Panc1 (cell line): ENCODE results near the gene COPRS.

Source experiments
- CTCF ChIP-seq: fragments of 450-650 bp; IDR thresholded peaks from 2 replicates; pipeline ENCODE4 v1.5.1; 2017; ENCODE audit warnings: mild to moderate bottlenecking
- REST ChIP-seq, 2 experiments: IDR thresholded peaks; 2 replicates each; pipeline ENCODE4 v1.6.1; 2011 to 2012; ENCODE audit warnings: low read depth in 2 of 2, control low read depth in 1 of 2, low read length in 1 of 2, mild to moderate bottlenecking in 1 of 2, moderate library complexity in 1 of 2; ENCODE audit not compliant: insufficient read depth in 1 of 2

GRCh38 chr17:31832746-31833145 lies 26.3 kb downstream of the COPRS start:
- TF ChIP-seq CTCF (no peak), REST (IDR thresholded peaks at IDR 0.05; ENCODE audit: insufficient read depth in 1 of 2, low read depth in 2 of 2, low read length in 1 of 2) (no peak)
